H9 (cell line): ENCODE measurements around the gene RELA. TPM values are rescaled to one million over a fixed set of nuclear protein-coding genes. Genes with fewer than 3 reads are reported as not detected.
A peak's percentile ranks its signal among the peaks of the same experiment; 100 is the strongest.

Source experiments
- DNase-seq: peaks from one replicate; pipeline ENCODE4 v3.0.0-alpha.2; 2017
- H2AFZ ChIP-seq: one replicate; pipeline ENCODE4 v1.6.1; 2013; ENCODE audit warnings: mild to moderate bottlenecking, low read length, control low read depth, moderate library complexity
- H2AK5ac ChIP-seq: 2 replicates; pipeline ENCODE4 v1.6.1; 2013; ENCODE audit warnings: low read length, control low read depth, mixed read lengths; ENCODE audit not compliant: insufficient read length
- H2BK120ac ChIP-seq: one replicate; pipeline ENCODE4 v1.6.1; 2013; ENCODE audit warnings: low read depth, mild to moderate bottlenecking, low read length, control low read depth, inconsistent platforms; ENCODE audit not compliant: poor library complexity, severe bottlenecking
- H2BK12ac ChIP-seq: 2 replicates; pipeline ENCODE4 v1.6.1; 2013; ENCODE audit warnings: low read length, control low read depth, mixed read lengths, low read depth; ENCODE audit not compliant: insufficient read length
- H2BK15ac ChIP-seq: 2 replicates; pipeline ENCODE4 v1.6.1; 2013; ENCODE audit warnings: low read depth, low read length, control low read depth
- H2BK20ac ChIP-seq: one replicate; pipeline ENCODE4 v1.6.1; 2013; ENCODE audit warnings: low read depth, mild to moderate bottlenecking, low read length, control low read depth, inconsistent platforms; ENCODE audit not compliant: poor library complexity, severe bottlenecking
- H2BK5ac ChIP-seq: 2 replicates; pipeline ENCODE4 v1.6.1; 2013; ENCODE audit warnings: low read length, control low read depth, mixed read lengths; ENCODE audit not compliant: insufficient read length
- H3K14ac ChIP-seq: 2 replicates; pipeline ENCODE4 v1.6.1; 2013; ENCODE audit warnings: low read length, control low read depth; ENCODE audit not compliant: insufficient read depth
- H3K18ac ChIP-seq: 2 replicates; pipeline ENCODE4 v1.6.1; 2013; ENCODE audit warnings: low read depth, mild to moderate bottlenecking, mixed read lengths, low read length, control low read depth; ENCODE audit not compliant: insufficient read length
- H3K23ac ChIP-seq: 2 replicates; pipeline ENCODE4 v1.6.1; 2013; ENCODE audit warnings: low read length, control low read depth, mixed read lengths, low read depth; ENCODE audit not compliant: insufficient read length
- H3K23me2 ChIP-seq: 2 replicates; pipeline ENCODE4 v1.6.1; 2013; ENCODE audit warnings: low read depth, mild to moderate bottlenecking, mixed read lengths, low read length, control low read depth; ENCODE audit not compliant: insufficient read length, poor library complexity, severe bottlenecking
- H3K27ac ChIP-seq: 2 replicates; pipeline ENCODE4 v1.5.1; 2013; ENCODE audit warnings: low read length, control low read depth, mixed read lengths, low read depth; ENCODE audit not compliant: insufficient read length
- H3K27me3 ChIP-seq: 2 replicates; pipeline ENCODE4 v1.6.1; 2013; ENCODE audit warnings: low read length, control low read depth, inconsistent platforms; ENCODE audit not compliant: insufficient read depth
- H3K4ac ChIP-seq: 2 replicates; pipeline ENCODE4 v1.6.1; 2013; ENCODE audit warnings: low read depth, mild to moderate bottlenecking, control low read depth, inconsistent platforms, low read length, moderate library complexity
- H3K4me1 ChIP-seq: 2 replicates; pipeline ENCODE4 v1.6.1; 2013; ENCODE audit warnings: low read length, control low read depth, inconsistent platforms; ENCODE audit not compliant: insufficient read depth
- H3K4me2 ChIP-seq: 2 replicates; pipeline ENCODE4 v1.6.1; 2013; ENCODE audit warnings: low read length, control low read depth, mixed read lengths; ENCODE audit not compliant: insufficient read length, insufficient read depth
- H3K56ac ChIP-seq: 2 replicates; pipeline ENCODE4 v1.6.1; 2013; ENCODE audit warnings: low read depth, mild to moderate bottlenecking, mixed read lengths, low read length, control low read depth; ENCODE audit not compliant: insufficient read length
- H3K79me1 ChIP-seq: 2 replicates; pipeline ENCODE4 v1.6.1; 2013; ENCODE audit warnings: low read depth, mild to moderate bottlenecking, moderate library complexity, low read length, control low read depth, inconsistent platforms; ENCODE audit not compliant: insufficient read depth, poor library complexity, severe bottlenecking
- H3K79me2 ChIP-seq: 2 replicates; pipeline ENCODE4 v1.6.1; 2013; ENCODE audit warnings: low read length, control low read depth, inconsistent platforms; ENCODE audit not compliant: insufficient read depth
- H3K9ac ChIP-seq: 2 replicates; pipeline ENCODE4 v1.6.1; 2013; ENCODE audit warnings: low read length, control low read depth, mixed read lengths; ENCODE audit not compliant: insufficient read length; ENCODE audit errors: extremely low read depth
- H3K9me3 ChIP-seq: one replicate; pipeline ENCODE4 v1.6.1; 2013; ENCODE audit warnings: low read depth, low read length, inconsistent platforms; ENCODE audit not compliant: control insufficient read depth
- H3T11ph ChIP-seq: one replicate; pipeline ENCODE4 v1.6.1; 2013; ENCODE audit warnings: mild to moderate bottlenecking, low read length, control low read depth, inconsistent platforms
- H4K20me1 ChIP-seq: one replicate; pipeline ENCODE4 v1.6.1; 2013; ENCODE audit not compliant: control insufficient read depth, insufficient read length, insufficient read depth
- H4K5ac ChIP-seq: 2 replicates; pipeline ENCODE4 v1.6.1; 2013; ENCODE audit warnings: low read depth, mild to moderate bottlenecking, mixed read lengths, low read length, control low read depth; ENCODE audit not compliant: insufficient read length
- H4K8ac ChIP-seq: replicated peaks from 2 replicates; pipeline ENCODE4 v1.6.1; 2013; ENCODE audit warnings: low read length, control low read depth, mixed read lengths, low read depth; ENCODE audit not compliant: insufficient read length
- H4K91ac ChIP-seq: 2 replicates; pipeline ENCODE4 v1.6.1; 2013; ENCODE audit warnings: low read depth, mild to moderate bottlenecking, moderate library complexity, mixed read lengths, low read length, control low read depth; ENCODE audit not compliant: insufficient read length
- H3K27ac Mint-ChIP-seq, 3 experiments: 2 replicates in 2 of 3; 3 replicates in 1 of 3; pipeline ENCODE4 v1.8.0; 2020 to 2021; ENCODE audit warnings: mixed read lengths in 3 of 3, mild to moderate bottlenecking in 1 of 3, moderate library complexity in 1 of 3
- H3K27me3 Mint-ChIP-seq: 2 replicates; pipeline ENCODE4 v1.8.0; 2021; ENCODE audit warnings: low read depth, mild to moderate bottlenecking, moderate library complexity, mixed read lengths
- H3K36me3 Mint-ChIP-seq, 3 experiments: 2 replicates in 2 of 3; 3 replicates in 1 of 3; pipeline ENCODE4 v1.8.0; 2020 to 2021; ENCODE audit warnings: low read depth in 3 of 3, mixed read lengths in 3 of 3; ENCODE audit not compliant: insufficient read depth in 1 of 3
- H3K4me1 Mint-ChIP-seq, 2 experiments: 2 replicates each; pipeline ENCODE4 v1.8.0; 2020; ENCODE audit warnings: mixed read lengths in 2 of 2
- H3K4me3 Mint-ChIP-seq, 2 experiments: 2 replicates in 1 of 2; 3 replicates in 1 of 2; pipeline ENCODE4 v1.8.0; 2020 to 2021; ENCODE audit warnings: mild to moderate bottlenecking in 2 of 2, mixed read lengths in 2 of 2, moderate library complexity in 1 of 2
- H3K9me3 Mint-ChIP-seq, 2 experiments: 2 replicates in 1 of 2; 3 replicates in 1 of 2; pipeline ENCODE4 v1.8.0; 2020; ENCODE audit warnings: mild to moderate bottlenecking in 2 of 2, mixed read lengths in 2 of 2, moderate library complexity in 1 of 2
- WGBS: extraction: QIAGEN DNeasy Blood & Tissue Kit; methylation state at CpG from one replicate; pipeline ENCODE4 v1.1.7; 2013; ENCODE audit warnings: missing lambda C conversion rate, low lambda C conversion rate, mixed read lengths; ENCODE audit not compliant: insufficient read length; ENCODE audit errors: extremely low coverage; 5-methylcytosine and 5-hydroxymethylcytosine counted together
- total RNA-seq: library from RNA; stranded (reverse); gene quantifications from 2 replicates; pipeline ENCODE4 v1.2.1, GENCODE V29; 2021
- TF ChIP-seq, protein P1 (sequence below): fragments of 200-600 bp; sonication (generic); conservative IDR thresholded peaks from 3 replicates; pipeline ENCODE4 v1.8.0; 2021; ENCODE audit warnings: antibody characterized with exemption, mild to moderate bottlenecking

The RELA gene
- total RNA-seq, 1 experiment from 2014 or later, result 48.8 TPM

DNA sequence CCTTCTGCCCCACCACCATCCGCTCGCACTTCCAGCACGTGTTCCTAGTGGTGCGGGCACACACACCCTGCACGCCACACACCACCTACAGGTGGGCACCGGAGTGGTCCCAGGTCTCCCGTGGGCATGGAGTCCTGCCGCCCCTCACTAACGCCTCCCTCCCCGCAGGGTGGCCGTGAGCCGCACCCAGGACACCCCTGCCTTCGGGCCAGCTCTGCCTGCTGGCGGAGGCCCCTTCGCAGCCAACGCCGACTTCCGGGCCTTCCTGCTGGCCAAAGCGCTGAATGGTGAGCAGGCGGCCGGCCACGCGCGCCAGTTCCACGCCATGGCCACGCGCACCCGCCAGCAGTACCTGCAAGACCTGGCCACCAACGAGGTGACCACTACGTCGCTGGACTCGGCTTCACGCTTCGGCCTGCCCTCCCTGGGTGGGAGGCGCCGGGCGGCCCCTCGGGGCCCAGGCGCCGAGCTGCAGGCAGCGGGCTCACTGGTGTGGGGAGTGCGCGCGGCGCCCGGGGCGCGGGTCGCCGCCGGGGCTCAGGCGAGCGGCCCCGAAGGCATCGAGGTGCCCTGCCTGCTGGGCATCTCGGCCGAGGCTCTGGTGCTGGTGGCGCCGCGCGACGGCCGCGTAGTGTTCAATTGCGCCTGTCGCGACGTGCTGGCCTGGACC, 16.3 kb downstream of the RELA start:
- Histone ChIP-seq H3K79me2 (no peaks in the 10 kb centered on the region), H3K4me1 (peaks cover 5% of the 10 kb centered on the region; the same call in 1 of the 2 replicates), H4K8ac (no peak overlapping the region), H3T11ph (no peak overlapping the region), H3K23ac (no peak overlapping the region), H3K18ac (no peak overlapping the region), H3K4me2 (peak overlapping the region; percentile 34), H3K14ac (no peak overlapping the region), H3K23me2 (peaks cover 11% of the 10 kb centered on the region), H3K27me3 (no peaks in the 10 kb centered on the region), H2BK15ac (no peak overlapping the region), H4K20me1 (peaks cover 5% of the 10 kb centered on the region), H2BK12ac (no peak overlapping the region), H3K9ac (no peak overlapping the region), H3K27ac (no peak overlapping the region), H2BK20ac (no peak overlapping the region), H2AFZ (no peak overlapping the region), H3K4ac (no peak overlapping the region), H3K9me3 (no peaks in the 10 kb centered on the region), H2BK120ac (no peak overlapping the region), H4K5ac (no peak overlapping the region), H3K79me1 (no peaks in the 10 kb centered on the region), H3K56ac (no peak overlapping the region), H2AK5ac (no peak overlapping the region), H2BK5ac (no peak overlapping the region), H4K91ac (no peak overlapping the region)
- H3K27me3 Mint-ChIP-seq, result peaks cover 2% of the 10 kb centered on the region
- peak overlapping the region; percentile 59 to 72; a peak in 4 of 5 replicates for H3K4me3 Mint-ChIP-seq
- peaks cover 5 to 12% (median 9%) of the 10 kb centered on the region in 3 experiments; a peak in 6 of 7 replicates for H3K36me3 Mint-ChIP-seq
- TF ChIP-seq, protein P1, sequence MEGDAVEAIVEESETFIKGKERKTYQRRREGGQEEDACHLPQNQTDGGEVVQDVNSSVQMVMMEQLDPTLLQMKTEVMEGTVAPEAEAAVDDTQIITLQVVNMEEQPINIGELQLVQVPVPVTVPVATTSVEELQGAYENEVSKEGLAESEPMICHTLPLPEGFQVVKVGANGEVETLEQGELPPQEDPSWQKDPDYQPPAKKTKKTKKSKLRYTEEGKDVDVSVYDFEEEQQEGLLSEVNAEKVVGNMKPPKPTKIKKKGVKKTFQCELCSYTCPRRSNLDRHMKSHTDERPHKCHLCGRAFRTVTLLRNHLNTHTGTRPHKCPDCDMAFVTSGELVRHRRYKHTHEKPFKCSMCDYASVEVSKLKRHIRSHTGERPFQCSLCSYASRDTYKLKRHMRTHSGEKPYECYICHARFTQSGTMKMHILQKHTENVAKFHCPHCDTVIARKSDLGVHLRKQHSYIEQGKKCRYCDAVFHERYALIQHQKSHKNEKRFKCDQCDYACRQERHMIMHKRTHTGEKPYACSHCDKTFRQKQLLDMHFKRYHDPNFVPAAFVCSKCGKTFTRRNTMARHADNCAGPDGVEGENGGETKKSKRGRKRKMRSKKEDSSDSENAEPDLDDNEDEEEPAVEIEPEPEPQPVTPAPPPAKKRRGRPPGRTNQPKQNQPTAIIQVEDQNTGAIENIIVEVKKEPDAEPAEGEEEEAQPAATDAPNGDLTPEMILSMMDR, result no peak
- no CpG with 5 or more reads among the region's 68 CpGs for WGBS
- H3K9me3 Mint-ChIP-seq, result no peaks in the 10 kb centered on the region; a peak in 1 of 5 replicates
- DNase-seq, result no peak
- H3K27ac Mint-ChIP-seq, result no peak overlapping the region
- peaks cover 17 to 28% of the 10 kb centered on the region in 2 experiments for H3K4me1 Mint-ChIP-seq
